Activated CD4-positive, CD25-positive, alpha-beta regulatory T cell treated with anti-CD3 and anti-CD28 coated beads, Interleukin-2, amount 50 U/mL, for 72 hours (primary cell): Measurements from ENCODE around the gene STK11.

Source experiments
- DNase-seq: peaks from one replicate; pipeline ENCODE4 v3.0.0; 2021

STK11 gene

DNA sequence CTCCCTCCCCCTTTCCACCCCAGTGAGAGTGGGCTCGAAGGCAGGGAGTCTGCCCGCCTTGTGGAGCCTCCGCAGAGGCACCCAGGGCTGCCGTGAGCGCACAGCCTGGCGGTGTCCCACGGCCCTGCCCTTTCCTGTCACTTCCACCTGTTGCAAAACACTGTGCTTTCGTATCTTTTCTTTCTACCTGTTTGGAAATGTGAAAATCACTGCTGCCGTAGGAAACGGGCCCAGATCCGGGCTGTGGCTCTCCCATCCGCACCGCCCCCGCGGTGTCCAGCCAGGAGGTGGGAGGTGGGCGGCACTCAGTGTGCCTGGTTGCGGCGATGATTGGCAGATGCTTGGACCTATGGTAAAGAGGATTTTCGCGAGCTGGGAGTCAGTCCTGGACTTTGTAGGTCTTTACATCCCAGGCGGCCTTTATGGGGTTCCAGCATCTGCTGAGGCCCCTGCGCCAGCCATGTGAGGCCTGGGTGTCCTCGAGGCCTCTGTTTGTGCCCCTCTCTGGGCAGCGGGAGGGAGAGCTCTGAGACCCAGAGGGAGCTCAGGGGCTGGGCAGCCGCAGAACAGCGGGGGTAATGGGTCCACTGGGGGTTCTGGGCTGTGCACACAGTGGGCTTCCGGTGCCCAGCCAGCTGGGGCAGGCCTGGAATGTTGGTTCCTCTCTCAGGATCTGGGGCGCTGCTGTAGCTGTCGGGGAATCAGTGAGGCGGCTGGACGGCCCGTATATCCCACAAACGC, 6.1 kb downstream of the STK11 start:
- DNase-seq, result no peak

DNA sequence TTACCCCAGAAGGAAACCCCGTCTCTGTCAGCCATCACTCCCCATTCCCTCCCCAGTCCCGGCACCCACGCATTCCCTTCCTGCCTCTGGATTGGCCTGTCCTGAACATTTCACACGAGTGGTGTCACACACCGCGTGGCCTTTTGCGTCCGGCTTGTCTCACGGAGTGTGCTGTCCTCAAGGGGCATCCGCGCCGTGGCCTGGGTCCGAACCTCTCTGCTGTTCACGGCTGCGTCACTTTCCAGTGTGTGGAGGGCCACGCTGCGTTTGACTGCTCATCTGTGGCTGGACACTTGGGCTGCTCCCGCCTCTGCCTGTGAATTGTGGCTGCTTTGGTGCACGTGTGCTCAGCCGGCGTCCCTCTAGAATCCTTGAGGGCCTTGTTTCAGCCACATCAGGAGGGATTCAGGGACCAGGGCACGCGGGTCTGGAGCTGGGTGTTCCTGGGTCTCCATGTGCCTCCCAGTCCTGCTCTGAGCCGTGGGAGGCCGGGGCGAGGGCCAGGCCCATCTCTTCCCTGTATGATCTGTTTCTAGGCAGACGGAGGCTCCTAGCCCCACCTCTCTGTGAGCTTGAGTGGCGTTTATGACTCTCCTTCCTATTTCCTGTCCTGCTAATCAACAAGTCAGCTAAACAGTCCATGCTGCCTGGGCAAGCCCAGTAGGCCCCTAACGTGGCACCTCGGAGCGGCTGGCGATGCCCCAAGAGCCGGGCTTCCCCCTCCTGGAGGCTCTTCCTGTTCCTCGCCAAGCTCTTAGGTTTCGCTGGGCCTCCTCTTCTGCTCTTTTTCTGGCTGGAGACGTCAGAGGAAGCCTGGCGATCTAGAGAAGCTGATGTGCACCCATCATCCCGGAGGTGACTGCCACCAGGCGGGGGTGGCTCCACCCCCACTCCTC, 8.1 kb downstream of the STK11 start:
- DNase-seq, result peak; percentile 58

DNA sequence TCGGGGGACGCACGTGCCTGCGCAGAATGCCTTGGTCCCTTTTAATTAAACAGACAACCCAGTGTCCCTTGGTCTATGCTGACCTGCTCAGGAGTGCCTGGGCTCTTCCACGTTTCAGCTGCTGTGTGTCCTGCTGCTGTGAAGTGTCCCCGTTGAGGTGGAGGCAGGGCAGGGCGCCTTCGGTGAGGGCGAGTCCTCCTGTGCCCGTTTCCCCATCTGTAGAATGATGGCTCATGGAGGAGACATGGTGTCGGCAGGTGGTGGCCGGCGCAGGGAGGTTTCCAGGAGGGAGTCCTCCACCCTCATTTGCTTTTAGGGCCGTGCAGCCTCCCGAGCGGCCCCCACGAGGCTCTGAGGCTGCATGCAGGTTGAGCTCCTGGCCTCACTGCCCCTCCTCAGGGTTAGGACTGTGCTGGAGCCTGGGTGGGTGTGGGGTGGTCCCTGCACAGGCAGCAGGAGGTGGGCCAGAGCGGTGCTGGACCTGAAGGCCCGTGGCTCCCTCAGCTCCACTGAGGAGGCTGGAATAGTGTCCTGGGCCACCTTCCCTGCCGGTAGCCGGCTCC, 8.8 kb downstream of the STK11 start:
- peak; percentile 32 for DNase-seq

DNA sequence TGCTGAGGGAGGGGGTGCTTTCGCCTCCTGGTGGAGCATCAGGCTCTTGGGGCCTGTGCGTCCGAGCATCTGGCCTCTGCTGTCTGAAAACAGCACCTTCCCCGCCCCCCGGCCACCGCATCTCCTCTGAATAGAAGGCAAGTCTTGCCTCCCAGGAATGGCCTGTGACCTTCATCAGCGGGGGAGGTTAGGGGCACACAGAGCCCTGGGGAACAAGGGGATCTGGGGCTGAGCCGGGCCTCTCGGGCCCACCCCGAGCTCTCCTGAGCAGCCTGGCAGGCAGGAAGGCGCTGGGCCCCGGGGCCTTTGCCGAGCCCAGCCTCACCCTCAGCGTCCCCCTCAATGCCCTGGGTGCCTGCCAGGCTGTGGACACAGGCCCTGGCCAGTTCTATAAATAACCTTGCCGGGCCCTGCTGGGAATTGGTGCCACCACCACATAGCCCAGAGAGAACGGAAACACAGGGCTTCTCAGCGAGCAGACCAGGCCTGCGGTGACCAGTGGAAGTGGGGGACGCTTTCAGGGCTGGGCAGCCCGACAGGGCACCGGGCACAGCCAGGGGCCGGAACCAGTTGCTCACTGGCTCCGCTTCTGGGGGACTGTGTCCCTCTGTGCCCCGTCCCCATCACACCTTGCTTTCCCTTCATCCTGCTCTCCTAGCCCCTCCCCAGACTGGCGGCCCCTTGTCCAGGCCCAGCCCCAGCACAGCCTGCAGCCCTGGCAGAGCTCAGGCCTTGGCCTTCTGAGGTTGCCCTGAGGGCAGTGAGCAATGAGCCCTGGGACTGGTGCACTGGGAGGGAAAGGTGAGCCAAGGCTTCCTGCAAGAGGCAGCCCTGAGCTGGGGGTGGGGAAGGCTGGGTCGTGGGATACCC, 9.5 kb downstream of the STK11 start:
- DNase-seq, result no peak

DNA sequence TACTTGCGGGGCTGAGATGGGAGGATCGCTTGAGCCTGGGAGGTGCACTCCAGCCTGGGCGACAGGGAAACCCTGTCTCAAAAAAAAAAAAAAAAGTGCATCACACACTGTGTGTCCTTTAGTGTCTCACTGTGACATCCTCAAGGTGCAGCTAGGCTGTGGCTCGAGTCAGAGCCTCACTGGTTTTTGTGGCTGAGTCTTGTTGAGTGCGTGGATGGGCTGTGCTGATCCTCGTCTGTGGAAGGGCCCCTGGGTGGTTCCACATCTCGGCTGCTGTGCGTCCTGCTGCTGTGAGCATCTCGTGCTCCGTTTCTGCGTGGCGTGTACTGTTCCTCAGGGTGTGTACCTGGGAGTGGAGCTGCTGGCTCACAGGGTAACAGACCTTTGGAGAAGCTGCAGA, 11.2 kb downstream of the STK11 start:
- no peak for DNase-seq

DNA sequence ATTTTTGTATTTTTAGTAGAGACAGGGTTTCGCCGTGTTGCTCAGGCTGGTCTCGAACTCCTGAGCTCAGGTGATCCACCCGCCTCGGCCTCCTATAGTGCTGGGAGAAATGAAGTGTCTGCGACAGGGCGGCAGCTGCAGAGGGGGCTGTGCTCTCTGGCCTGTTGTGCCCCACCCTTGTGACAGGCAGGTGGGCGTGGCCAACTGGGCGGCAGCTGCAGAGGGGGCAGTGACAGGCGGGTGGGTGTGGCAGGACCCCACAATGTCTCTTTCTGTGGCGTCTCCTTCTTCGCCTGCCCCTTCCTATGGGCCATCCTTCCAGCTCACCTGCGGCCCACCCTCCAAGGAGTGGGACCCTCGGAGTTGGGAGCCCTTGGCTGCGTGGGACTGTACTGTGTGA, 11.8 kb downstream of the STK11 start:
- no peak for DNase-seq

DNA sequence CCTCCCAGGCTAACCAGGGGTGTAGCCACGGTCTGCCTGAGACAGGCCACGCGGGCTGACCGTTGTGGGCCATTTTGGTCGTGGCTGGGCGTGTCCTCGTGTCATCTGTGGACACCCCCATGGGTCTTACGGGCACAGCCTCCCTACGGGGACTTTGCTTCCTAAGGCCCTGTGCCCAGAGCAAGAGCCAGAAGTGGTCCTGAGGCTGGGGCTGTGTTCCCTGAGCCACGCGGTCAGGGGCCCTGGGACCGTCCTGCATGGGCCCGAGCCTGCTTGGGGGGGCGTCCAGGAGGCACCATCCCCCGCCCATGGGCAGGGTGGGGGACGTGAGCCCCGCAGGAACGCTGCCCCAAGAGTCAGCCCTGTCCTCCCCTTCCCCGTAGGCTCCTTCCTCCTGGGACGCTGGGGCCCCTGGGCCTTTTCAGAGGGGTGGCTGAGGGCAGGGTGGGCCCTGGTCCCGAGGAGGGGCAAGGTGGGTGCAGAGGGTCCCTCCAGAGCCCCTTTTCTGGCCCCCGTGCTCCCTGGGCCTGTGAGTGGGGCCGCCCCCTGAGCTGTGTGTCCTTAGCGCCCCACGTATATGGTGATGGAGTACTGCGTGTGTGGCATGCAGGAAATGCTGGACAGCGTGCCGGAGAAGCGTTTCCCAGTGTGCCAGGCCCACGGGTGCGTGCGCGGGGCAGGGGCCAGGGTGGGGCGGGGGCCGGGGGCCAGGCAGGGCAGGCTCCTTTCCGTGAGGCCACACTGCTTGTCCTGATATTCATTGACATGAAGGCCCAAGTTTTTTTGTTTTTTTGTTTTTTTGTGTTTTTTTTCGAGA, 13.4 kb downstream of the STK11 start:
- DNase-seq, result no peak

DNA sequence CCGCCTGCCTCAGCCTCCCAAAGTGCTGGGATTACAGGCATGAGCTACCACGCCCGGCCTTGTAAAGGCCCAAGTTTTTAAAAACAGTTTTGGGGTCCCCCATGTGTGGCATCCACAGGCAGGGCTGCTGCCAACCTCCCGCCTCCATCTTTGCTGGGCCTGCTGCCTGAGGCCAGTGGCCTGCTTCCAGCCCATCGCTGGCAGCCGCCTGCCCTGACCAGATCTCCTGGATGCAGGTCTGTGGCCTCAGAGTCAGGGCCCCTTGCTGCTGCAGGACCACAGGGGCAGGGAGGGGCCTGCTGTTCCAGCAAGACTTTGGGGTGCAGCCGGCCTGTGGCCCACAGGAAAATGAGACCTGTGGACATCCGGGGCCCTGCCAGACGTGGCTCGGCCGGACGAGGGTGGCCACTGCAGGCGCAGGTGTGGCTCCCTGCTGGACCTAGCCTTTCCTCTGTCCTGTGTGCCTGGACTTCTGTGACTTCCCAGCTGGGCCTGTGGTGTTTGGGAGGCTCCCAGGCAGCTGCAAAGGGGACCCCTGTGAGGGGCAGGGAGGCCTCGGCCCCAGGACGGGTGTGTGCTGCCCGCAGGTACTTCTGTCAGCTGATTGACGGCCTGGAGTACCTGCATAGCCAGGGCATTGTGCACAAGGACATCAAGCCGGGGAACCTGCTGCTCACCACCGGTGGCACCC, 14.4 kb downstream of the STK11 start:
- no peak for DNase-seq

DNA sequence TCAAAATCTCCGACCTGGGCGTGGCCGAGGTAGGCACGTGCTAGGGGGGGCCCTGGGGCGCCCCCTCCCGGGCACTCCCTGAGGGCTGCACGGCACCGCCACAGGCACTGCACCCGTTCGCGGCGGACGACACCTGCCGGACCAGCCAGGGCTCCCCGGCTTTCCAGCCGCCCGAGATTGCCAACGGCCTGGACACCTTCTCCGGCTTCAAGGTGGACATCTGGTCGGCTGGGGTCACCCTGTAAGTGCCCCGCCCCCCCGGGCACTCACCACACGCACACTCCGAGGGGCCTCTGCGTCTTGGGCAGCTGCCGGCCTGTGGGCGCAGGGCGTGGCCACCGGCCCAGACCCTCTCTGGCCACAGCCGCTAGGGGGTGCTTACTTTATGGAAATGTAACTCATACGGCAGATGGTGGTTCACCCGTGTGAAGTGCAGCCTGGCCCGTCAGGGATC, 14.9 kb downstream of the STK11 start:
- DNase-seq, result no peak

DNA sequence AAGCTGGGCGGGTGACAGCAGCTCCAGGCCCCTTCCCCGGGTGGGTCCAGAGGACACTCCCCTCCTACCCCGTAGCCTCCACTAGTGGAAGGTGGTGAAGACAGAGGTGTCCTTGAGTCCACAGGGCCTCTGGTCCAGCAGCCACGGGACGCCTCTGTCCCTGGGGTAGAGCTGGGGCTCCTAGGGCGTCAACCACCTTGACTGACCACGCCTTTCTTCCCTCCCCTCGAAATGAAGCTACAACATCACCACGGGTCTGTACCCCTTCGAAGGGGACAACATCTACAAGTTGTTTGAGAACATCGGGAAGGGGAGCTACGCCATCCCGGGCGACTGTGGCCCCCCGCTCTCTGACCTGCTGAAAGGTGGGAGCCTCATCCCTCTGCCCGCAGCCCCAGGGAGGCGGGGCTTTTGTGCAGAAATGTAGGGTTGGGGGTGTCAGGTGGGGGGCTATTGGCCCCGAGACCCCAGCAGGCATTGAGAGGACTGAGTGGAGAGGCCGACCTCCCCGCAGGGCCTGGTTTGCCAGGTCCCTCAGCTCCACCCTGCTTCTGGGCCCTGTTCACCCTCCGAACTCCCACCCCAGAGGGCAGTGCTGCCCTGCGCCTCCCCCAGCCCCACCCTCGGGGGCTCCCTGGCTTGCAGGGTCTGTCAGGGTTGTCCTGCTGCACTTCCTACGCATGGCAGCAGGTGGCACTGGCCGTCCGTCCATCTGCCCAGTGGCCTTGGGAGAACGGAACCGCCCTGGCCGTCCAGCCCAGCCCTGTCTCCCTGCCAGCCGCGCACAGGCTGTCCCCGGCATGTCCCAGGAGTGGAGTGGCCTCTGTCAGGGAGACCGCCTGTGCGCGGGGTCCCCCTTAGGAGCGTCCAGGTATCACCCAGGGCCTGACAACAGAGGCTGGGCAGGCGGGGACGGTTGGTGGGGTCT, 15.7 kb downstream of the STK11 start:
- no peak for DNase-seq

DNA sequence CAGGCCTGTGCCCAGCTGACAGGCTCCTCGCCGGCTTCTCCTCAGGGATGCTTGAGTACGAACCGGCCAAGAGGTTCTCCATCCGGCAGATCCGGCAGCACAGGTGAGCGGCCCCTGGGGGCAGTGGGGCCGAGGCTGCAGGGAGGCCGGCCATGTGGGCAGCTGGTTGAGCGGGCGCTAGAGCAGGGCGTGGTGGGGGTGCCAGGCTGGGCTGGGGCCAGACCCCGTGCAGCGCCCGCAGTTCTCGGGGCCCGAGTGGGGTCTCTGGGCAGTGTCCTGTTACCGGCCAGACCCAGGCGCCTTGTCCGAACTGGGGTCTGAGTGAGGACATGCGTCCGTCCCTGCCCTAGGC, 16.3 kb downstream of the STK11 start:
- DNase-seq, result no peak

DNA sequence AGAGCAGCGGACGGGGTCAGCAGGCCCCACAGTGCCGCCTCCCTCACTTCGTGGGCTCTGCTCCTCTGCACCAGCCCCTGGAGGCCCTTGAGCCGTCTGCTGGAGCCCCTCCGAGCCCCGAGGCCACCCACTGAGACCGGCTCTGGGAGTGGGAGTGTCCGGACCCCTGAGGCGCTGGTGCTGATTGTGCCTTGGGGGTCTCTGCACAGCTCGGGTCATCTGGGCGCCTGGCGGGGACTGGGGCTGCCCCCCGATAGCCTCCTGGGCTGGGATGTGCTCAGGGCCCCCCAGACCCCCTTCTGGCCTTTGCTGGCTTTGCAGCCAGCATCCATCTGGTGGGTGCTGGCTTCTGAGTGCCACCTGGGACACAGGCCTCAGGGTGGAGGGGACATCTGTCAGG, 16.8 kb downstream of the STK11 start:
- DNase-seq, result no peak

DNA sequence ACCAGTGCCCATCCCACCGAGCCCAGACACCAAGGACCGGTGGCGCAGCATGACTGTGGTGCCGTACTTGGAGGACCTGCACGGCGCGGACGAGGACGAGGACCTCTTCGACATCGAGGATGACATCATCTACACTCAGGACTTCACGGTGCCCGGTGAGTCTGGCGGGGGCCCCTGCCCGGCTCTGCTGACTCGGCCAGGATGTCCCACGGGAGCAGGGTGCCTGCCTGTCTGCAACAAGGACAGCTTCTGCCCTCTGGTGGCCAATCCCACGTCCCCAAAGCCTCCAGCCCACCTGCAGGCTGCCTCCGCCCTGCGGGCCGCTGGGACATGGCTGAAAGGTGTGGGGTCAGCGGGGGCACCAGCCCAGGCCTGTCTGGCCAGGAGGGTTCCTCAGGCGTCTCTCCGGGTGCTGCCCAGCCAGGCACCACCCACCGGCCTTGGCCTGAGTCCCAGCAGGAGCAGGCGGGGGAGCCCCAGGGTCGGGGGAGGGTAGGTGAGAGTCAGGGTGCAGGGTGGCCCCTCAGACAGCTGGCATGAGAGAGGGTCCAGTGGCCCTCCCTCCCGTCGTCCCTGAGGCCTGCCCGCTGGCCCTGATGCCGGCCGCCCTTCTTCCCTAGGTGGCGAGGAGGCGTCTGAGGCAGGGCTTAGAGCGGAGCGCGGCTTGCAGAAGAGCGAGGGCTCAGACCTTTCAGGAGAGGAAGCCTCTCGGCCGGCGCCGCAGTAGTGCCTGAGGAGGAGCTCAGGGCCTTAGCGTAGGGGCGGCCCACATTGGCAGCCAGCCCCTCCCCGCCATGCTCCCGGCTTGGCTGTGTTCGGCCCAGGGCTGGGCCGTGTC, 17.7 kb downstream of the STK11 start:
- DNase-seq, result no peak

DNA sequence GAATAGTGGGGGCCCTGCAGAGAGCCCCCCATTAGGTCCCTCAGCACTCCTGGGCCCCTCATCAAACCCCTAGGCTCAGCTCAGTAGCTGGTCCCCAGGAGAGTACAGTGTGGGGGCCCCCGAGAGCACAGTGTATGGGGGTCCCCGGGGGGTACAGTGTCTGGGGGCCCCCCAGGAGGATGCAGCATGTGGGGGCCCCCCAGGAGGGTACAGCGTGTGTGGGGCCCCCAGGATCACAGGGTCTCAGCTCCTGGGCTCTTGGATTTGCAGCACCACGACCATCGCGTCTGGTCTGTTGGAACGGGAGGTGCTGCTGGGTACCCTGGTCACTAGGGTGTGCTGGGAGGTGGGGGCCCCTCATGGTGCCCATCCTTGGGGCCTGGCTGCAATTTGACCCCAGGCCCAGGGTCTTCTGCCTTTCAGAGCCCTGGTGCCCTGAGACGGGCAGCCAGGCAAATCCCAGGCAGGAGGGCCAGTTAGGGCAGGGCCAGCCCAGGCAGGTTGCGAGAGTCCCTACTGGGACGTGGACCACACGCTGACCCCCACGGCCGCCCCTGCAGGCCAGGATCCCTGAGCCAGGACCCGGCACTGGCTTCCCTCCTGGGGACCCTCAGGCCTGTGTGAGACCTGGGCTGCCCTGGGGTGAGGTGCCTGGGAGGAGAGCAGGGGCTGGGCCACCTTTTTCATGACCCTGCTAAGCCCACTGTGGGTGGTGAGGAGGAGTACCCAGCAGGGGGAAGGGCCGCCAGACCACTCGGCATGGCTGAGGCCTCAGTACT, 18.7 kb downstream of the STK11 start:
- no peak for DNase-seq

DNA sequence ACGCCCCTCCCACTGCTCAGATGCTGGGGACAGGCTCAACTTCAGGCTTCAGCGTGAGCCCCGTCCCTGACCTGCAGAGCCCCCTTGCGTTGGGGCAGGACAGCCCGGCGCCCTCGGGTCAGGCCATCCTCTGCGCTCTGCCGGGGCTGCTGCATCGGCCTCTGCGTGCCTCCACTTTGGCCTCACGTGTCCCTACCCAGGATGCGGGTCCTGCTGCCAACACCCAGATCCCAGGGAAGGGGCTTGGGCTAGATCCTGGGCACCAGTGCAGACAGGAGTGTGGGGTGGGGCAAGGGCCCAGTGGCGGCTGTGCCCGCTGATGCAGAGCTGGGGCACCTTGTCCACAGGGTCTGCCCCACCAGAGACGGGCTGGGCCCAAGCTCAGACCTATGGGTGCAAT, 19.3 kb downstream of the STK11 start:
- no peak for DNase-seq

DNA sequence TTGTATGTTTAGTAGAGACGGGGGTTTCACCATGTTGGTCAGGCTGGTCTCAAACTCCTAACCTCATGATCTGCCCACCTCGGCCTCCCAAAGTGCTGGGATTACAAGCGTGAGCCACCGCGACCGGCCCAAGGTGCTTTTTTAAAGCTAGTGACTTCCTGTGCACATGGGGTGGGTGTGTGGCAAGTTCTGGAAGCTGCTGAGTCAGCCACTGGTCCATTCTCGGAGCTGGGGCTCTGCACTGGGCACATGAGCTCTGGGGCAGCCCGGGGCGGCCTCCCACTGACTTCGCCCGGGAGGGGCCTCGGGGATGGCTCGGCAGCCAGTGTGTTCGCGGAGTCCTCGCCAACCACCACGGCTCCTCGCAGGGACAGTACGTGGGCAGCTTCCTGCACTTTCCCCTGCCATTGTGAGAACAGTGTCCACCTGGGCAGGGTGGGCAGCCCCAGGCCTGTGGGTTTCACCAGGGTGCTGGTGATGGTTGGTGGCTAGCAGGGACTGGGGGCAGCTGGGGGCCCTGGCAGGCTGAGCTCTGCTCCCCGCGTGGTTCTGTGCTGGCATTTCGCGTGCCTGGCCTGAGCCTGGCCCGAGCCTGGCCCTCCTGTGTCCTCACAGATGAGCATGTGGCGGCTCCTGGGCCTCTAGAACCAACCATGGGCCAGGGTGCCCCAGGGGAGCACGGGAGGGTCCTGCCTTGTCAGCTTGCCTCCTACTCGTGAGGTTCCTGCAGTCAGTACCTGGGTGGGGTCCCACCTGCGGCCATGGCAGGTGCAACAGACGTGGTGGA, 20.1 kb downstream of the STK11 start:
- DNase-seq, result no peak

DNA sequence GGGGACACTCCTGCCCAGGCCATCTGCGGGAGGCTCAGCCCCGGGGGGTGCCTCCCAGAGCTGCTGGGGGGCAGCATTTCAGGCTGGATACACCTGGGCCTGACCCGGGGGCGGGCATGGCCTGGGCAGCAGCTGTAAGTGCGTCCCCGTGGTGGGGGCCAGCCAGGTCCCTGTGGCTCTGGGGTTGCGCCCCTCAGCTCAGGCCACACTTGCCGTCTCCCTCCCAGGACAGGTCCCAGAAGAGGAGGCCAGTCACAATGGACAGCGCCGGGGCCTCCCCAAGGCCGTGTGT, 20.6 kb downstream of the STK11 start:
- DNase-seq, result no peak
